Tibial artery (tissue), 4 donors: ENCODE measurements around the gene RBM17.

Source experiments
- DNase-seq, 2 donors: peaks; one replicate each; pipeline ENCODE4 v3.0.0-alpha.2; 2019
- H3K27ac ChIP-seq, 2 donors: fragments of 200-600 bp; sonication (generic) in 1 of 2; 1 replicate in 1 of 2; 2 replicates in 1 of 2; pipeline ENCODE4 v1.5.1; 2018 to 2019; ENCODE audit warnings: mild to moderate bottlenecking in 1 of 2
- H3K27me3 ChIP-seq, 2 donors: fragments of 200-600 bp; sonication (generic) in 1 of 2; one replicate each; pipeline versions ENCODE4 v1.5.1 to v1.6.0; 2016 to 2019
- H3K36me3 ChIP-seq, 3 donors: fragments of 200-600 bp; sonication (generic) in 2 of 3; one replicate each; pipeline ENCODE4 v1.5.1; 2016 to 2019; ENCODE audit warnings: mild to moderate bottlenecking in 2 of 3
- H3K4me1 ChIP-seq, 4 donors: fragments of 200-600 bp; sonication (generic) in 2 of 4; 1 replicate in 3 of 4; 2 replicates in 1 of 4; pipeline ENCODE4 v1.5.1; 2016 to 2019
- H3K4me3 ChIP-seq, 2 donors: fragments of 200-600 bp; sonication (generic) in 1 of 2; 1 replicate in 1 of 2; 2 replicates in 1 of 2; pipeline ENCODE4 v1.5.1; 2018 to 2019; ENCODE audit warnings: mild to moderate bottlenecking in 2 of 2
- H3K9me3 ChIP-seq, 3 donors: fragments of 200-600 bp; sonication (generic) in 1 of 3; one replicate each; pipeline ENCODE4 v1.5.1; 2016 to 2019
- CTCF ChIP-seq, 2 experiments: fragments of 200-600 bp in 1 of 2; fragments of 450-650 bp in 1 of 2; IDR thresholded peaks; one replicate each; pipeline ENCODE4 v1.5.1; 2017 to 2019; ENCODE audit warnings: antibody characterized with exemption in 2 of 2, mild to moderate bottlenecking in 1 of 2, moderate library complexity in 1 of 2
- intact Hi-C: fragments of 100-400 bp; cut with DNase I; formaldehyde crosslinking; loops from one replicate; pipeline ENCODE4 v1.15.0; 2023; ENCODE audit warnings: low total_unique reads

RBM17 gene

GRCh38 chr10:6071181-6072175 lies 17.4 kb upstream of the RBM17 start:
- Histone ChIP-seq H3K36me3 (no peaks in the 10 kb centered on the region), H3K4me1 (no peaks in the 10 kb centered on the region), H3K27ac (no peak overlapping the region), H3K27me3 (peaks cover 0 to 12% of the 10 kb centered on the region in 2 donors), H3K4me3 (no peak overlapping the region), H3K9me3 (no peaks in the 10 kb centered on the region)
- TF ChIP-seq CTCF (IDR thresholded peaks at IDR 0.05) = no peak
- intact Hi-C loops = no loop called here
- peak in 1 of 2 donors; percentile 37 for DNase-seq

- intact Hi-C loops = no loop called here
- H3K27ac ChIP-seq = no peak overlapping the region
- H3K4me1 ChIP-seq = no peaks in the 10 kb centered on the region
- no peaks in the 10 kb centered on the region for H3K36me3 ChIP-seq
- peaks cover 0 to 13% of the 10 kb centered on the region in 2 donors for H3K27me3 ChIP-seq
- no peak overlapping the region for H3K4me3 ChIP-seq
- TF ChIP-seq CTCF (IDR thresholded peaks at IDR 0.05) = no peak
- no peaks in the 10 kb centered on the region for H3K9me3 ChIP-seq
- peak in 1 of 2 donors; percentile 17 for DNase-seq
These were observed 16.5 kb upstream of the RBM17 start for GRCh38 chr10:6072215-6072934.

- intact Hi-C loops = no loop called here
These were observed 14.1 kb upstream of the RBM17 start for GRCh38 chr10:6074489-6075301.

GRCh38 chr10:6077071-6077675 lies 11.7 kb upstream of the RBM17 start:
- Histone ChIP-seq H3K27ac (no peak overlapping the region), H3K36me3 (no peaks in the 10 kb centered on the region)
- no peak for TF ChIP-seq CTCF (IDR thresholded peaks at IDR 0.05)

More at GRCh38 chr10:6074489-6075301, 14.1 kb upstream of the RBM17 start:
- peak in 1 of 2 donors; percentile 21 for DNase-seq
- Histone ChIP-seq H3K36me3 (no peaks in the 10 kb centered on the region), H3K27ac (no peak overlapping the region), H3K27me3 (peaks cover 0 to 31% of the 10 kb centered on the region in 2 donors), H3K9me3 (no peaks in the 10 kb centered on the region), H3K4me1 (no peaks in the 10 kb centered on the region), H3K4me3 (no peak overlapping the region)
- no peak for TF ChIP-seq CTCF (IDR thresholded peaks at IDR 0.05)

GRCh38 chr10:6079044-6079443 lies 9.8 kb upstream of the RBM17 start:
- peaks cover 0 to 56% of the 10 kb centered on the region in 2 donors for H3K27me3 ChIP-seq
- intact Hi-C loops = no loop called here
- no peak for TF ChIP-seq CTCF (IDR thresholded peaks at IDR 0.05)
- peaks cover 0 to 17% (median 0%) of the 10 kb centered on the region in 4 donors for H3K4me1 ChIP-seq
- H3K4me3 ChIP-seq = no peak overlapping the region
- H3K9me3 ChIP-seq = no peaks in the 10 kb centered on the region
- H3K36me3 ChIP-seq = no peaks in the 10 kb centered on the region
- peak in 1 of 2 donors; percentile 7 for DNase-seq
- H3K27ac ChIP-seq = no peak overlapping the region

More at GRCh38 chr10:6077071-6077675, 11.7 kb upstream of the RBM17 start:
- peak in 1 of 2 donors; percentile 44 for DNase-seq
- intact Hi-C loops = no loop called here
- H3K4me1 ChIP-seq = no peaks in the 10 kb centered on the region
- H3K9me3 ChIP-seq = no peaks in the 10 kb centered on the region
- peaks cover 0 to 53% of the 10 kb centered on the region in 2 donors for H3K27me3 ChIP-seq
- no peak overlapping the region for H3K4me3 ChIP-seq
